Measurements from ENCODE around the gene GGA1.

Gene GGA1

DNA sequence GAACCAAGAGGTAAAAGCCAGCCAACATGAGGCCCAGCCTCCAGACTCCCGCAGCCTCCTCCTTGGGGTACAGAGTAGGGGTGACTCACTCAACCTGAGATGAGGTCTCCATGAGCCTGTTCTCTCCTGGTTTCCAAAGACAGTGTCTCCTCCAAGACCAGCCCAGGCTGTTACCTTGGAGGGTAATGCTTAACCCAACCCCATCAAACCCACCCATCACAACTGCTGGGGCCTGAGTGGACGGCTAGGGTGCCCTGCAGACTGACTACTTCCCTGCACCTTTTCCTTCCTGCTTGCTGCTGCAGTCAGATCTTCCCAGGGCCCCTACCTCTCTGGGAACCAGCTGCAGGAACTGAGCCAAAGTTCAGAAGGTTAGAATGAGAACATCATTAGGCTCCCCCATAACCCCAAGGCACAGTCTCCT is 72.4 kb downstream of the GGA1 start:
- Histone ChIP-seq H3K36me3 (ENCODE audit: control insufficient read depth, insufficient read depth, low read length) (peaks cover 3% of the 10 kb centered on the region), H3K4me1 (ENCODE audit: control insufficient read depth, insufficient read depth, low read length, poor library complexity, severe bottlenecking) (peaks cover 16% of the 10 kb centered on the region), H3K9me3 (ENCODE audit: control insufficient read depth, low read length) (no peaks in the 10 kb centered on the region), H3K27me3 (replicated peaks; ENCODE audit: control insufficient read depth, insufficient read depth, low read length, poor library complexity, severe bottlenecking) (no peaks in the 10 kb centered on the region), H3K4me3 (ENCODE audit: insufficient read depth, low read depth, low read length, poor library complexity, severe bottlenecking) (no peak overlapping the region), H3K27ac (ENCODE audit: insufficient read depth, low read length, poor library complexity, severe bottlenecking) (peak overlapping the region; percentile 1)
- DNase-seq = no peak

DNA sequence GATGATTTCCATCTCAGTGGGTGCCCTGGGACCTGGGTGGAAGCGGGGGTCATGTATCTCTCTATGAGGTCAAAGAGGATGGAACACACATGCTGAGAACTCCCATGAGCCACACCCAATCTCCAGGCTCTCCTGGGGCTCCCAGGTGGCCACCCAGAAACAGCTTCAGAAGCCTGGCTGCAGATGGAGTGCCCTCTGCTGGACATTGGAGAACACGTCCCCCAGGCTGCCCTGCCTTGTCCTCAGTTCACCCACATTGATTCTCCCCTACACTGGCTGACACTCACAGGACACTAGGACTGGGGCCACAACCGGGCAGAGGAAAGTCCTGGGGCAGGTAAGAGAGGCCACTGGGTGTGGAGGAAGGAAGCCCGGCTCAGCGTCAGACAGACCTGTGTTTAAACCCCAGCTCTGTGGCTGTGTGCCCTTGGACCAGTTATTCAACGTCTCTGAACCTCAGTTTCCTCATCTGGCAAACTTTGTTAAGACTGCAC is 73.0 kb downstream of the GGA1 start:
- Histone ChIP-seq H3K27ac (ENCODE audit: insufficient read depth, low read length, poor library complexity, severe bottlenecking) (no peak overlapping the region), H3K36me3 (ENCODE audit: control insufficient read depth, insufficient read depth, low read length) (peaks cover 3% of the 10 kb centered on the region), H3K4me3 (ENCODE audit: insufficient read depth, low read depth, low read length, poor library complexity, severe bottlenecking) (no peak overlapping the region), H3K9me3 (ENCODE audit: control insufficient read depth, low read length) (no peaks in the 10 kb centered on the region), H3K27me3 (replicated peaks; ENCODE audit: control insufficient read depth, insufficient read depth, low read length, poor library complexity, severe bottlenecking) (no peaks in the 10 kb centered on the region), H3K4me1 (ENCODE audit: control insufficient read depth, insufficient read depth, low read length, poor library complexity, severe bottlenecking) (peaks cover 13% of the 10 kb centered on the region)
- DNase-seq = peak; percentile 41 to 60 (median 46)

All from effector memory CD4-positive, alpha-beta T cell (primary cell).